HG02885 (cell line): ENCODE results near the gene PRSS23.
A peak's percentile ranks its signal among the peaks of the same experiment; 100 is the strongest.
"Not testable (repeated sequence)": the region's sequence is repeated elsewhere in the genome, so short reads cannot be mapped to it uniquely, and the experiment has no call there.

ENCODE experiments used
- ATAC-seq: cut with Tn5 transposase; IDR thresholded peaks from one replicate; pipeline ENCODE4 v1.9.1; 2021; ENCODE audit warnings: mild to moderate bottlenecking; ENCODE audit not compliant: unreplicated experiment, poor library complexity

PRSS23 gene

GRCh38 chr11:86811637-86812321 lies 11.4 kb downstream of the PRSS23 start:
- no peak for ATAC-seq

- no peak for ATAC-seq
These were observed 12.0 kb downstream of the PRSS23 start for GRCh38 chr11:86812322-86812670.

GRCh38 chr11:86812981-86813380 lies 12.6 kb downstream of the PRSS23 start:
- ATAC-seq, result peak; percentile 54

- no peak for ATAC-seq
These were observed 14.4 kb downstream of the PRSS23 start for GRCh38 chr11:86814775-86815174.

GRCh38 chr11:86815726-86816125 lies 15.4 kb downstream of the PRSS23 start:
- ATAC-seq, result no peak

- no peak for ATAC-seq
These were observed 15.9 kb downstream of the PRSS23 start for GRCh38 chr11:86816251-86816726.

- ATAC-seq, result peak; percentile 68
These were observed 18.3 kb downstream of the PRSS23 start for GRCh38 chr11:86818462-86819192.

GRCh38 chr11:86824139-86824538 lies 23.8 kb downstream of the PRSS23 start:
- ATAC-seq, result not testable (repeated sequence)

- ATAC-seq, result not testable (repeated sequence)
These were observed 34.0 kb downstream of the PRSS23 start for GRCh38 chr11:86834376-86834775.

GRCh38 chr11:86844762-86845508 lies 44.6 kb downstream of the PRSS23 start:
- ATAC-seq, result not testable (repeated sequence)

- ATAC-seq, result no peak
These were observed 47.8 kb downstream of the PRSS23 start for GRCh38 chr11:86848132-86848531.

GRCh38 chr11:86849679-86850078 lies 49.3 kb downstream of the PRSS23 start:
- no peak for ATAC-seq
